GM21390 (cell line): ENCODE measurements around the gene GCNT3.
A peak's percentile ranks its signal among the peaks of the same experiment; 100 is the strongest.
"Not testable (repeated sequence)": the region's sequence is repeated elsewhere in the genome, so short reads cannot be mapped to it uniquely, and the experiment has no call there.

Experiments used
- ATAC-seq: cut with Tn5 transposase; IDR thresholded peaks from one replicate; pipeline ENCODE4 v1.9.1; 2021; ENCODE audit not compliant: unreplicated experiment

GCNT3 gene

GRCh38 chr15:59615661-59616060 lies 4.1 kb downstream of the GCNT3 start:
- ATAC-seq: no peak

- no peak for ATAC-seq
Observed at GRCh38 chr15:59616379-59616778, 4.8 kb downstream of the GCNT3 start.

GRCh38 chr15:59618406-59618805 lies 6.8 kb downstream of the GCNT3 start:
- ATAC-seq: no peak

- ATAC-seq: no peak
Observed at GRCh38 chr15:59622289-59622688, 10.7 kb downstream of the GCNT3 start.

GRCh38 chr15:59632714-59633113 lies 21.1 kb downstream of the GCNT3 start:
- no peak for ATAC-seq

- ATAC-seq: no peak
Observed at GRCh38 chr15:59636184-59636583, 24.6 kb downstream of the GCNT3 start.

GRCh38 chr15:59637507-59637906 lies 25.9 kb downstream of the GCNT3 start:
- not testable (repeated sequence) for ATAC-seq

GRCh38 chr15:59642351-59642750 lies 30.8 kb downstream of the GCNT3 start:
- no peak for ATAC-seq

- ATAC-seq: no peak
Observed at GRCh38 chr15:59644756-59645155, 33.2 kb downstream of the GCNT3 start.

- not testable (repeated sequence) for ATAC-seq
Observed at GRCh38 chr15:59645812-59646211, 34.2 kb downstream of the GCNT3 start.

- no peak for ATAC-seq
Observed at GRCh38 chr15:59646277-59646676, 34.7 kb downstream of the GCNT3 start.

- ATAC-seq: no peak
Observed at GRCh38 chr15:59647085-59647484, 35.5 kb downstream of the GCNT3 start.

GRCh38 chr15:59649603-59650002 lies 38.0 kb downstream of the GCNT3 start:
- ATAC-seq: no peak

GRCh38 chr15:59654046-59654445 lies 42.5 kb downstream of the GCNT3 start:
- ATAC-seq: no peak

- peak; percentile 98 for ATAC-seq
Observed at GRCh38 chr15:59656897-59657634, 45.5 kb downstream of the GCNT3 start, which contains the start of gene GTF2A2. Gene GTF2A2 (minus strand): TSS chr15:59657515. CDS start chr15:59652277, 5,238 bp downstream.

- peak; percentile 8 for ATAC-seq
Observed at GRCh38 chr15:59657635-59658125, 46.1 kb downstream of the GCNT3 start.

- no peak for ATAC-seq
Observed at GRCh38 chr15:59659366-59659765, 47.8 kb downstream of the GCNT3 start.

- no peak for ATAC-seq
Observed at GRCh38 chr15:59662260-59662659, 50.7 kb downstream of the GCNT3 start.

- ATAC-seq: no peak
Observed at GRCh38 chr15:59668556-59668955, 57.0 kb downstream of the GCNT3 start.
